Suprapubic skin (tissue), 3 donors: Measurements from ENCODE around the gene PDE8A.
"Not testable (repeated sequence)": the region's sequence is repeated elsewhere in the genome, so short reads cannot be mapped to it uniquely, and the experiment has no call there.

Experiments
- POLR2AphosphoS5 ChIP-seq, 3 donors: sonication (generic); formaldehyde crosslinking; IDR thresholded peaks; one replicate each; pipeline ENCODE4 v1.6.1; 2017; ENCODE audit warnings: antibody characterized with exemption in 3 of 3
- TF ChIP-seq, protein P1 (sequence below), 2 donors: fragments of 200-600 bp in 1 of 2; fragments of 450-650 bp in 1 of 2; sonication (generic) in 1 of 2; IDR thresholded peaks; one replicate each; pipeline ENCODE4 v1.5.1; 2016 to 2019; ENCODE audit warnings: antibody characterized with exemption in 2 of 2, mild to moderate bottlenecking in 1 of 2, moderate library complexity in 1 of 2

DNA sequence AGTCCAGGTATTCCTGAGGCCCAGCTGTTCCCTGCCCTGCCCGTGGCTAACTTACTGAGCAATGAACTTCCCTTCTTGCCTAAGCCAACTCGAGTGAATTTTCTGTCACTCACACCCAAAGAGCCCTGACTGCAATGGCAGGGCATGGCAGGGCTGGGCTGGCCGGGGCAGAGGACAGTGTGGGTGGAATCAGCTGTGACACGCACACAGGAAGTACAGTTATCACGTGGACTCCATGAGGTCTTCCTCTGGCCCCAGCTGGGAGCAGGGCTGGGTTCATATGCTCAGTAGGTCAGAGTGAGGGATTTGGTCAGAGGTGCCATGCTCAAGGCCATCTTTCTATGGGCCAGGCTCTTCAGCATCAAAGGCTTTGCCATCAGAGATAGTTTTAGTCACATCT, 192.0 kb downstream of the PDE8A start:
- not testable (repeated sequence) for TF ChIP-seq POLR2AphosphoS5 (IDR thresholded peaks at IDR 0.05)
- TF ChIP-seq, protein P1, sequence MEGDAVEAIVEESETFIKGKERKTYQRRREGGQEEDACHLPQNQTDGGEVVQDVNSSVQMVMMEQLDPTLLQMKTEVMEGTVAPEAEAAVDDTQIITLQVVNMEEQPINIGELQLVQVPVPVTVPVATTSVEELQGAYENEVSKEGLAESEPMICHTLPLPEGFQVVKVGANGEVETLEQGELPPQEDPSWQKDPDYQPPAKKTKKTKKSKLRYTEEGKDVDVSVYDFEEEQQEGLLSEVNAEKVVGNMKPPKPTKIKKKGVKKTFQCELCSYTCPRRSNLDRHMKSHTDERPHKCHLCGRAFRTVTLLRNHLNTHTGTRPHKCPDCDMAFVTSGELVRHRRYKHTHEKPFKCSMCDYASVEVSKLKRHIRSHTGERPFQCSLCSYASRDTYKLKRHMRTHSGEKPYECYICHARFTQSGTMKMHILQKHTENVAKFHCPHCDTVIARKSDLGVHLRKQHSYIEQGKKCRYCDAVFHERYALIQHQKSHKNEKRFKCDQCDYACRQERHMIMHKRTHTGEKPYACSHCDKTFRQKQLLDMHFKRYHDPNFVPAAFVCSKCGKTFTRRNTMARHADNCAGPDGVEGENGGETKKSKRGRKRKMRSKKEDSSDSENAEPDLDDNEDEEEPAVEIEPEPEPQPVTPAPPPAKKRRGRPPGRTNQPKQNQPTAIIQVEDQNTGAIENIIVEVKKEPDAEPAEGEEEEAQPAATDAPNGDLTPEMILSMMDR (IDR thresholded peaks at IDR 0.05): not testable (repeated sequence)
